HCT116 (cell line): ENCODE data around the gene CCDC188. TPM values are rescaled to one million over a fixed set of nuclear protein-coding genes. Genes with fewer than 3 reads are reported as not detected.

Experiments used
- ATAC-seq: fragments of 200-7000 bp; cut with Tn5 transposase; 2 replicates; pipeline ENCODE4 v1.9.1; 2020; ENCODE audit warnings: mild to moderate bottlenecking, moderate library complexity
- BruUV-seq: library from RNA; stranded (reverse); fragments of 400-500 nt; replicated peaks from 2 replicates; lab custom pipeline; 2021; lab: Mats Ljungman, UMichigan
- CTCF ChIA-PET: fragments of 300-600 bp; sonication (Branson Sonifier 250); formaldehyde crosslinking; loops from one replicate; lab custom pipeline; 2021; ENCODE audit warnings: antibody characterized with exemption; lab: Charles Lee
- POLR2A ChIA-PET: fragments of 300-600, 350-600 bp; sonication (Branson Sonifier 250); formaldehyde crosslinking; loops from one replicate; lab custom pipeline; 2021; ENCODE audit warnings: antibody characterized with exemption; lab: Charles Lee
- RAD21 ChIA-PET, 2 experiments: fragments of 300-600 bp; sonication (Branson Sonifier 250); formaldehyde crosslinking; loops; one replicate each; lab custom pipeline; 2023; ENCODE audit warnings: low total read pairs in 2 of 2; ENCODE audit not compliant: uncharacterized antibody in 2 of 2, unreplicated experiment in 2 of 2, low non-redundant PET in 1 of 2; lab: Charles Lee
- DNase-seq: peaks from one replicate; pipeline ENCODE4 v3.0.0-alpha.2; 2010; ENCODE audit warnings: low read depth, low spot score
- H2AFZ ChIP-seq: fragments of 200-600 bp; shearing (Covaris generic), sonication (generic); 2 replicates; pipeline ENCODE4 v1.6.1; 2017; ENCODE audit warnings: low read depth, mixed run types, mixed read lengths, antibody characterized with exemption, low read length; ENCODE audit not compliant: poor library complexity, severe bottlenecking
- H3K27ac ChIP-seq: 2 replicates; pipeline ENCODE4 v1.5.1; 2012; ENCODE audit warnings: low read depth, low read length
- H3K27me3 ChIP-seq: fragments of 200-600 bp; sonication (generic); 2 replicates; pipeline ENCODE4 v1.6.1; 2016; ENCODE audit warnings: mixed run types, low read length, mixed read lengths; ENCODE audit not compliant: insufficient read depth
- H3K36me3 ChIP-seq, 2 experiments: fragments of 200-500 bp in 1 of 2; fragments of 200-600 bp in 1 of 2; sonication (Bioruptor generic) in 1 of 2; sonication (generic) in 1 of 2; 2 replicates each; pipeline versions ENCODE4 v1.5.1 to v1.6.1; 2014 to 2016; ENCODE audit warnings: low read length in 2 of 2, inconsistent platforms in 1 of 2, mixed read lengths in 1 of 2, mixed run types in 1 of 2; ENCODE audit not compliant: insufficient read depth in 2 of 2, control insufficient read depth in 1 of 2
- H3K4me1 ChIP-seq, 2 experiments: fragments of 200-600 bp in 1 of 2; sonication (generic) in 1 of 2; 2 replicates each; pipeline versions ENCODE4 v1.5.1 to v1.6.1; 2012 to 2017; ENCODE audit warnings: low read length in 2 of 2, inconsistent platforms in 1 of 2, mild to moderate bottlenecking in 1 of 2, mixed read lengths in 1 of 2, mixed run types in 1 of 2, moderate library complexity in 1 of 2; ENCODE audit not compliant: insufficient read depth in 2 of 2, control insufficient read depth in 1 of 2
- H3K4me2 ChIP-seq: fragments of 200-600 bp; sonication (generic); 2 replicates; pipeline ENCODE4 v1.6.1; 2017; ENCODE audit warnings: mixed run types, low read length, mixed read lengths
- H3K4me3 ChIP-seq, 2 experiments: fragments of 200-600 bp in 1 of 2; sonication (generic) in 1 of 2; replicated peaks in 1 of 2; 2 replicates each; pipeline ENCODE4 v1.5.1; 2011 to 2016; ENCODE audit warnings: low read length in 2 of 2, control low read depth in 1 of 2, low read depth in 1 of 2, mild to moderate bottlenecking in 1 of 2, mixed read lengths in 1 of 2, mixed run types in 1 of 2
- H3K79me2 ChIP-seq: fragments of 200-600 bp; sonication (generic); 2 replicates; pipeline ENCODE4 v1.6.1; 2017; ENCODE audit warnings: mild to moderate bottlenecking, mixed run types, low read length, moderate library complexity, mixed read lengths; ENCODE audit not compliant: insufficient read depth
- H3K9ac ChIP-seq: fragments of 200-600 bp; sonication (generic); 2 replicates; pipeline ENCODE4 v1.6.1; 2016; ENCODE audit warnings: low read length, mixed read lengths
- H3K9me2 ChIP-seq: fragments of 200-600 bp; sonication (generic), shearing (Covaris generic); 2 replicates; pipeline ENCODE4 v1.6.1; 2017; ENCODE audit warnings: mixed run types, mild to moderate bottlenecking, moderate library complexity; ENCODE audit not compliant: insufficient read depth
- H3K9me3 ChIP-seq, 2 experiments: fragments of 200-500 bp in 1 of 2; fragments of 200-600 bp in 1 of 2; sonication (Bioruptor generic) in 1 of 2; sonication (generic) in 1 of 2; 2 replicates each; pipeline ENCODE4 v1.6.1; 2014 to 2017; ENCODE audit warnings: low read length in 2 of 2, mixed read lengths in 2 of 2, inconsistent platforms in 1 of 2, low read depth in 1 of 2, mild to moderate bottlenecking in 1 of 2, mixed run types in 1 of 2, moderate library complexity in 1 of 2; ENCODE audit not compliant: control insufficient read depth in 1 of 2, insufficient read depth in 1 of 2
- H4K20me1 ChIP-seq: fragments of 200-600 bp; sonication (generic), shearing (Covaris generic); 2 replicates; pipeline ENCODE4 v1.6.1; 2017; ENCODE audit warnings: mixed run types, mild to moderate bottlenecking, moderate library complexity; ENCODE audit not compliant: insufficient read depth
- CBX3 ChIP-seq: IDR thresholded peaks from 2 replicates; pipeline ENCODE4 v1.6.1; 2012; ENCODE audit warnings: low read depth
- ELF1 ChIP-seq: IDR thresholded peaks from 2 replicates; pipeline ENCODE4 v1.6.1; 2012; ENCODE audit warnings: low read depth, borderline replicate concordance
- EZH2 ChIP-seq: fragments of 200-600 bp; sonication (generic); IDR thresholded peaks from 2 replicates; pipeline ENCODE4 v1.6.1; 2017; ENCODE audit warnings: antibody characterized with exemption, mixed run types
- FOSL1 ChIP-seq: IDR thresholded peaks from 2 replicates; pipeline ENCODE4 v1.6.1; 2012; ENCODE audit warnings: low read depth
- JUND ChIP-seq: IDR thresholded peaks from 2 replicates; pipeline ENCODE4 v1.6.1; 2012
- POLR2A ChIP-seq: IDR thresholded peaks from 2 replicates; pipeline ENCODE4 v1.7.0; 2011; ENCODE audit warnings: borderline replicate concordance; ENCODE audit not compliant: insufficient read depth, insufficient read length; ENCODE audit errors: extremely low read depth
- POLR2AphosphoS5 ChIP-seq: IDR thresholded peaks from 2 replicates; pipeline ENCODE4 v1.6.1; 2011; ENCODE audit warnings: mild to moderate bottlenecking, low read depth, low read length, moderate library complexity
- RAD21 ChIP-seq: IDR thresholded peaks from 2 replicates; pipeline ENCODE4 v1.6.1; 2012; ENCODE audit warnings: low read depth, mild to moderate bottlenecking
- REST ChIP-seq: IDR thresholded peaks from 2 replicates; pipeline ENCODE4 v1.6.1; 2012; ENCODE audit warnings: low read depth
- SIN3A ChIP-seq: IDR thresholded peaks from 2 replicates; pipeline ENCODE4 v1.6.1; 2012; ENCODE audit warnings: low read depth
- SP1 ChIP-seq: IDR thresholded peaks from 2 replicates; pipeline ENCODE4 v1.6.1; 2012; ENCODE audit warnings: low read depth
- SRF ChIP-seq: IDR thresholded peaks from 2 replicates; pipeline ENCODE4 v1.6.1; 2012; ENCODE audit warnings: low read depth
- TCF7L2 ChIP-seq: IDR thresholded peaks from 2 replicates; pipeline ENCODE4 v1.7.0; 2011; ENCODE audit warnings: borderline replicate concordance, inconsistent platforms; ENCODE audit not compliant: insufficient read depth, insufficient read length; ENCODE audit errors: extremely low read depth
- YY1 ChIP-seq: IDR thresholded peaks from 2 replicates; pipeline ENCODE4 v1.6.1; 2011; ENCODE audit warnings: low read length, low read depth, moderate library complexity, mild to moderate bottlenecking; ENCODE audit not compliant: insufficient replicate concordance; ENCODE audit errors: extremely low read depth
- intact Hi-C: fragments of 100-400 bp; cut with micrococcal nuclease; formaldehyde crosslinking; loops from 2 replicates; pipeline ENCODE4 v1.10.0; 2022
- total RNA-seq: library from RNA; stranded (reverse); gene quantifications from one replicate; pipeline ENCODE4 v1.2.1, GENCODE V29; 2021; ENCODE audit not compliant: unreplicated experiment
- TF ChIP-seq, protein P1 (sequence below): IDR thresholded peaks from 2 replicates; pipeline ENCODE4 v1.6.1; 2012
- TF ChIP-seq, protein P2 (sequence below): IDR thresholded peaks from 2 replicates; pipeline ENCODE4 v1.6.1; 2012
- TF ChIP-seq, protein P3 (sequence below), 3 experiments: fragments of 200-600 bp in 1 of 3; sonication (generic) in 1 of 3; IDR thresholded peaks in 2 of 3; conservative IDR thresholded peaks in 1 of 3; 2 replicates each; pipeline ENCODE4 v1.5.1; 2012 to 2017; ENCODE audit warnings: low read depth in 2 of 3, low read length in 2 of 3, antibody characterized with exemption in 1 of 3, borderline replicate concordance in 1 of 3, control low read depth in 1 of 3, mild to moderate bottlenecking in 1 of 3, mixed read lengths in 1 of 3, mixed run types in 1 of 3, moderate library complexity in 1 of 3; ENCODE audit not compliant: insufficient read depth in 1 of 3

The CCDC188 gene
- total RNA-seq, 1 experiment from 2014 or later: not detected

- Histone ChIP-seq H3K9ac (no peak overlapping the region), H3K9me2 (no peaks in the 10 kb centered on the region)
- CTCF ChIA-PET: no interaction called here
- no peak for TF ChIP-seq JUND
- TF ChIP-seq, protein P1, sequence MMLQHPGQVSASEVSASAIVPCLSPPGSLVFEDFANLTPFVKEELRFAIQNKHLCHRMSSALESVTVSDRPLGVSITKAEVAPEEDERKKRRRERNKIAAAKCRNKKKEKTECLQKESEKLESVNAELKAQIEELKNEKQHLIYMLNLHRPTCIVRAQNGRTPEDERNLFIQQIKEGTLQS: no peak
- TF ChIP-seq, protein P2, sequence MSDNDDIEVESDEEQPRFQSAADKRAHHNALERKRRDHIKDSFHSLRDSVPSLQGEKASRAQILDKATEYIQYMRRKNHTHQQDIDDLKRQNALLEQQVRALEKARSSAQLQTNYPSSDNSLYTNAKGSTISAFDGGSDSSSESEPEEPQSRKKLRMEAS: no peak
- TF ChIP-seq, protein P3, sequence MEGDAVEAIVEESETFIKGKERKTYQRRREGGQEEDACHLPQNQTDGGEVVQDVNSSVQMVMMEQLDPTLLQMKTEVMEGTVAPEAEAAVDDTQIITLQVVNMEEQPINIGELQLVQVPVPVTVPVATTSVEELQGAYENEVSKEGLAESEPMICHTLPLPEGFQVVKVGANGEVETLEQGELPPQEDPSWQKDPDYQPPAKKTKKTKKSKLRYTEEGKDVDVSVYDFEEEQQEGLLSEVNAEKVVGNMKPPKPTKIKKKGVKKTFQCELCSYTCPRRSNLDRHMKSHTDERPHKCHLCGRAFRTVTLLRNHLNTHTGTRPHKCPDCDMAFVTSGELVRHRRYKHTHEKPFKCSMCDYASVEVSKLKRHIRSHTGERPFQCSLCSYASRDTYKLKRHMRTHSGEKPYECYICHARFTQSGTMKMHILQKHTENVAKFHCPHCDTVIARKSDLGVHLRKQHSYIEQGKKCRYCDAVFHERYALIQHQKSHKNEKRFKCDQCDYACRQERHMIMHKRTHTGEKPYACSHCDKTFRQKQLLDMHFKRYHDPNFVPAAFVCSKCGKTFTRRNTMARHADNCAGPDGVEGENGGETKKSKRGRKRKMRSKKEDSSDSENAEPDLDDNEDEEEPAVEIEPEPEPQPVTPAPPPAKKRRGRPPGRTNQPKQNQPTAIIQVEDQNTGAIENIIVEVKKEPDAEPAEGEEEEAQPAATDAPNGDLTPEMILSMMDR (IDR thresholded peaks at IDR 0.05 in 2 of 3, conservative IDR thresholded peaks at IDR 0.05 in 1 of 3; ENCODE audit: borderline replicate concordance in 1 of 3, insufficient read depth in 1 of 3, low read depth in 2 of 3, low read length in 2 of 3): no peak
- no peak for TF ChIP-seq TCF7L2
- TF ChIP-seq POLR2A: no peak
- no peak for TF ChIP-seq CBX3
- TF ChIP-seq FOSL1: no peak
- TF ChIP-seq SIN3A: no peak
- no peak for TF ChIP-seq REST
- no peak for TF ChIP-seq SRF
- TF ChIP-seq ELF1: no peak
- TF ChIP-seq SP1: no peak
- TF ChIP-seq YY1: no peak
- TF ChIP-seq POLR2AphosphoS5: no peak
- no peak for TF ChIP-seq EZH2
- TF ChIP-seq RAD21: no peak
- TF ChIP-seq, all 23 proteins: peak for 0
- ATAC-seq (no peak), DNase-seq (no peak)
- no TSS peak for BruUV-seq
- H3K79me2 ChIP-seq: no peaks in the 10 kb centered on the region
- intact Hi-C loops: no loop called here
- no peak overlapping the region for H3K4me2 ChIP-seq
- ChIA-PET RAD21 (no interaction called here), POLR2A (no interaction called here)
- H3K4me1 ChIP-seq: no peaks in the 10 kb centered on the region; a peak in 1 of 4 replicates
- no peak overlapping the region for H2AFZ ChIP-seq
- H3K4me3 ChIP-seq: no peak overlapping the region
- no peaks in the 10 kb centered on the region for H3K27me3 ChIP-seq
- no peaks in the 10 kb centered on the region for H3K9me3 ChIP-seq
- H3K36me3 ChIP-seq: no peaks in the 10 kb centered on the region
- no peak overlapping the region for H3K27ac ChIP-seq
- no peaks in the 10 kb centered on the region for H4K20me1 ChIP-seq
Observed at GRCh38 chr22:20181884-20182236, 31.0 kb upstream of the CCDC188 start.
